ENCODE results near the gene PSTPIP2.

PSTPIP2 gene

GRCh38 chr18:46002934-46003333, 69.1 kb downstream of the PSTPIP2 start:
- H3K4me3 ChIP-seq (ENCODE audit: control insufficient read depth, low read depth, low read length) = no peak overlapping the region
- DNase-seq (ENCODE audit: low read depth) = no peak
- TF ChIP-seq CTCF (IDR thresholded peaks at IDR 0.05; ENCODE audit: control insufficient read depth, insufficient read depth, low read depth, low read length, missing control alignments) = no peak

- no peak overlapping the region for H3K4me3 ChIP-seq (ENCODE audit: control insufficient read depth, low read depth, low read length)
- DNase-seq (ENCODE audit: low read depth) = no peak
- TF ChIP-seq CTCF (IDR thresholded peaks at IDR 0.05; ENCODE audit: control insufficient read depth, insufficient read depth, low read depth, low read length, missing control alignments) = no peak
These were observed 70.2 kb downstream of the PSTPIP2 start for GRCh38 chr18:46001892-46002291.

GRCh38 chr18:46001074-46001473, 71.0 kb downstream of the PSTPIP2 start:
- no peak overlapping the region for H3K4me3 ChIP-seq (ENCODE audit: control insufficient read depth, low read depth, low read length)
- TF ChIP-seq CTCF (IDR thresholded peaks at IDR 0.05; ENCODE audit: control insufficient read depth, insufficient read depth, low read depth, low read length, missing control alignments) = no peak
- no peak for DNase-seq (ENCODE audit: low read depth)

GRCh38 chr18:45999536-45999935, 72.5 kb downstream of the PSTPIP2 start:
- TF ChIP-seq CTCF (IDR thresholded peaks at IDR 0.05; ENCODE audit: control insufficient read depth, insufficient read depth, low read depth, low read length, missing control alignments) = no peak
- no peak for DNase-seq (ENCODE audit: low read depth)
- no peak overlapping the region for H3K4me3 ChIP-seq (ENCODE audit: control insufficient read depth, low read depth, low read length)

GRCh38 chr18:45998244-45998643, 73.8 kb downstream of the PSTPIP2 start:
- H3K4me3 ChIP-seq (ENCODE audit: control insufficient read depth, low read depth, low read length) = no peak overlapping the region
- no peak for TF ChIP-seq CTCF (IDR thresholded peaks at IDR 0.05; ENCODE audit: control insufficient read depth, insufficient read depth, low read depth, low read length, missing control alignments)
- no peak for DNase-seq (ENCODE audit: low read depth)

GRCh38 chr18:45997700-45998151, 74.3 kb downstream of the PSTPIP2 start:
- DNase-seq (ENCODE audit: low read depth) = no peak
- H3K4me3 ChIP-seq (ENCODE audit: control insufficient read depth, low read depth, low read length) = no peak overlapping the region
- no peak for TF ChIP-seq CTCF (IDR thresholded peaks at IDR 0.05; ENCODE audit: control insufficient read depth, insufficient read depth, low read depth, low read length, missing control alignments)

GRCh38 chr18:45995461-45995860, 76.6 kb downstream of the PSTPIP2 start:
- DNase-seq (ENCODE audit: low read depth) = no peak
- TF ChIP-seq CTCF (IDR thresholded peaks at IDR 0.05; ENCODE audit: control insufficient read depth, insufficient read depth, low read depth, low read length, missing control alignments) = no peak
- H3K4me3 ChIP-seq (ENCODE audit: control insufficient read depth, low read depth, low read length) = no peak overlapping the region
